ENCODE data around the gene CCND3.
A peak's percentile ranks its signal among the peaks of the same experiment; 100 is the strongest.
"Not testable (repeated sequence)": the region's sequence is repeated elsewhere in the genome, so short reads cannot be mapped to it uniquely, and the experiment has no call there.

Gene CCND3

DNA sequence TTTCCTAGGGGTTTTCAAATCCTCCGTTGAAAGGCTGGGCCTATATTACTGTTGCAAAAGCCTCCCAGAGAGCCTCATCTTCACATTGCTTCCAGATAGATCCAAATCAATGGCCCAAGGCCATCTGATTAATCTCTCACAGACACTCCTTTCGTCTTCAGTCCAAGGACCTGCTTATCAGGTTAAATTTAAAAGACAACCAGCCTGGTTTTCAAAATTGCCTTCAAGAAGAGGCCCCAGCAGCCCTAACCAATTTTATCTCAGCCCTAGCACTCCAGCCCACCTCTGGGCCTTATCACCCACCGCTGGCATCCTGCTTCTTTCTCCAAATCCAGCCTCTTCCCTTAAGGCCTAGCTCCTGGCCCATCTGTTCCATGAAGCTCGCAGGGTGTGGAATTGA lies 15.5 kb upstream of the CCND3 start:
- intact Hi-C loops (cut with DNase I), result no loop called here
- DNase-seq, result no peak

DNA sequence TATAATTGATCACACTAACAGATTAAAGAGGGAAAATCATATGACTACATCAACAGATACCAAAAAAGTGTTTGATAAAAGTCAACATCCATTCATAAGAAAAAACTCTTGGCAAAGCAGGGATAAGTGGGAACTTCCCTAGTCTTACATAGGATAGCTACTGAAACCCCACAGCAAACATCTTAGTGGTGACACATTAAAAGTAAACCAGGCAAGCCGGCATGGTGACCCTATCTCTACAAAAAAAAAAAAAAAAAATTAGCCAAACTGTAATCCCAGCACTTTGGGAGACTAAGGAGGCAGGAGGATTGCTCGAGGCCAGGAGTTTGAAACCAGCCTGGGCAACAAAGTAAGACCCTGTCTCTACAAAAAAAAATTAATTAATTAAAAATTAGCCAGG lies 13.8 kb upstream of the CCND3 start:
- intact Hi-C loops (cut with DNase I), result no loop called here
- no peak for DNase-seq

DNA sequence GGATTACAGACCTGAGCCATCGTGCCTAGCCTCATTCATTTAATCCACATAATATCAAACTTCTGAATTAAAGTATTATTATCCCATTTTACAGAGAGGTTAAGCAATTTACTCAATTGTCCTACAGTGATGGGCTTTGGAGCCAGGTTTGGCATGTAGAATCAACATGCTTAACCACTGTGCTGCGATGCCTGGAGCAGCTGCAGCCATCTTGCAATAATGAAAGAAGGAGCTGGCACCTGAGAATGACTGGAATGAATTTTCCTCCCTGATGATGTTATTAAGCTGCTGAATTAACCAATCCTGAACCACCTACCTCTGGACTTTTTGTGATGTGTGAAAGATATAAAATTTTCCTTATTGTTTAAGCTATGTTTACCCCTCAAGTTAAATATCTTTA lies 13.1 kb upstream of the CCND3 start:
- DNase-seq, result no peak
- intact Hi-C loops (cut with DNase I), result no loop called here

DNA sequence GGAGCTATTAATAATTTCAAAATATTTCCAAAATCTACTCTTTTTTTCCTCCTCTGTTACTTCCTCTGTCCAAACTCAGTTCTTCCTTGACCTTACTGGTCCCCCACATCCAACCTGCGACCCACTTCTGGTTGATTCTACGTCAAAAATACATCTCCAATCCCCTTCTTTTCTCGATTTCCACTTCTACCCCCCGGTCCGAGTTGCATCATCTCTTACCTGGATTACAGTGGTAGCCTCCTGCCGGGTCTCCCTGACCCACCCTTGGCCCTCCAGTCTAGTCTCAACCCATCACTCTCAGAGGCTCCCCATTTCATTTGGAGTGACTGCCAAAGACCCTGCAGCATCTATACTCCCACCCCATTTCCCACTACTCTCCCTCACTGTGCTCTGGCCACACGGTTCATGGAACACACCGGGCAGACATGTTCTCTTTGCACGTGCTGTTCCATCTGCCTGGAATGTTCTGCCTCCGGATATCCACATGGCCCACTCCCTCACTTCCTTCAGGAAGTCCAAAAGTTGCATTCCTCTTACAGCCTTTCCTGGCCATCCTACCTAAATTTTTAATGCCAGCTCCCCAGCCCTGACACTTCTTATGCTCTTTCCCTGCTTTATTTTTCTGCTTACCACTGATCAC lies 6.1 kb upstream of the CCND3 start:
- DNase-seq, result no peak
- intact Hi-C loops (cut with DNase I), result no loop called here

DNA sequence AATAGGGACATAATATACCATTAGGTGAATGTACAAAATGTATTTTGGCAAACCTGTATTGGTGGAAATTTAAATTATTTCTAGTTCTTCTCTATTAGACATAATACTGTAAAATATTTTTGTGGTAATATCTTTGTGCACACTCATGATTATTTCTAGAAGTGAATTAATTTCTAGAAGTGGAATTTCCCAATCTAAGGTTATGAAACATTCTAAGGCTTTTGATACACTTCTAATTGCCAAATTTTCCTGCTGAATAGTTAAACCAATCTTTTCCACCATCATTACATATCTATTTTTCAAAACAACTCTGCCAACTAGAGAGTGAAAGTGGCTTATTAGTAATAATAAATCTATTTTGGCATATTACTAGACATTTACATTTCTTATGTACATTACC lies 1.8 kb upstream of the CCND3 start:
- intact Hi-C loops (cut with DNase I), result no loop called here
- no peak for DNase-seq

DNA sequence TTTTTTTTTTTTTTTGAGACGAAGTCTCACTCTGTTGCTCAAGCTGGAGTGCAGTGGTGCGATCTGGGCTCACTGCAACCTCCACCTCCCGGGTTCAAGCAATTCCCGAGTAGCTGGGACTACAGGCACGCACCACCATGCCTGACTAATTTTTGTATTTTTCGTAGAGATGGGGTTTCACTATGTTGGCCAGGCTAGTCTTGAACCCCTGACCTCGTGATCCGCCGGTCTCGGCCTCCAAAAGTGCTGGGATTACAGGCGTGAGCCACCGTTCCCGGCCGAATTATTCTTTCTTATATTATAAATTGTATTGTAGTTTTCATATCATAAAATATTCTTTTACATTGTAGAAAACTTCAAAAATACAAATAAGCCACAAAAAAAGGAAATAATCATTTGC lies 1.3 kb upstream of the CCND3 start:
- intact Hi-C loops (cut with DNase I); DNase-seq: not testable (repeated sequence)

DNA sequence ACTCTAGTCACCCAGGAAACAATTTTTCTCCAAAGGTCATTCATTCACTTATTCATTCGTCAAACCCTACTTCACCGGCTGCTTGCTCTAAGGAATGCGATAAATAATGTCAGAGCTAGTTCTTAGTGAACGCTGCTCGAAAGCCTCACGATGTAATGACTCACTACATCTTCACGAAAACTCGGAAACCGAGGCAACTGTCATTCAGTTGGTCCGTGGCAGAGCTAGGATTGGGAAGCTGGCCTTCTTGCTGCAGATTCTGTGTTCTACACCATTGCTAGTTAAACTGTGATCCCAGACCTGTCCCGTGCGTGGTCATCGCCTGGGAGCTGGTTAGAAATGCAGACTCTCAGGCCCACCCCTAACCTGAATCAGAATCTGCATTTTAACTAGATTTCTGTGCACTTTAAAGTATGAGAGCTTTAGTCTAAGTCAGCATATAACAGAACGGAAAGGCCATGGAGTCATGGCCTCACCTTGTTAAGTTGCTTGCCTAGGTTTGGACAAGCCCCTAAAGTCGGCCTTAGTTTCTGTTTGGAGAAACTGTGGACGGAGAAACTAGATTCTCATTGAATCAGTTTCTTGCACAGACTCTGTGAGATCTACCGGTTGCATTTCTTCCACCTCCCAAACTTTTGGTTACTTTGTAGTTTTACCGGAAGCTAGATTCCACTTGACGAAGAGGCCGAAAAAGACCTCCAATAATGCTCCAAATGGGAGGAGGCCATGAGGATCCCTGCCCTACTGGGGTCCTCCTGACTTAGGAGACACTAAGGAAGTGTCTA lies 651 bp upstream of the CCND3 start:
- peak in 13 of 42 donors; percentile 13 to 75 (median 31) for DNase-seq
- intact Hi-C loops (cut with DNase I), result no loop called here

DNA sequence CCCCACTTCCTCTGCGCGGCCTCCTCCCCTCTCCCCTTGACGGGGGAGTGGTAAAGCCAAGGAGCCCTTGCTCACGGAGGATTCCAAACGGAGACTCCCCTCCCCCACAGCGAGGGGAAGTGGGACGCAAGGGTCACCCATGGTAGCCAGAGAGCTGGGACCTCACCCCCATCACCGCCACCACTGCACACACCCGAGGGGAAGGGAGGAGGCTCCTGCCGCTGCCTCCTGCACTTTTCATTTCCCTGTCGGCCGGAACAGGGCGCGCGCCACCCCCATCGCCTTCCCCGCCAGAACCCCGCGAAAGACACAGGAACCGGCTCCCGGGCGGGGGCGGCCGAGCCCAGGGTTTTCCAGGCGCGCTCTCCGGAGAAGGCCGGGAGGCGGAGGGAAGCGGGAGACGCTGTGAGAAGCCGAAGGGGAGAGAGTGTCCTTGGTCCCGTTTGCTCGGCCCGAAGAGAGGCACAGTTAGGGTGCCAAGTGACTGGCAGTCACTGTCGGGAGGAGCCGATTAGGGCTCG lies 789 bp downstream of the CCND3 start:
- DNase-seq, result peak in 41 of 42 donors; percentile 31 to 88 (median 73)
- intact Hi-C loops (cut with DNase I), result no loop called here

DNA sequence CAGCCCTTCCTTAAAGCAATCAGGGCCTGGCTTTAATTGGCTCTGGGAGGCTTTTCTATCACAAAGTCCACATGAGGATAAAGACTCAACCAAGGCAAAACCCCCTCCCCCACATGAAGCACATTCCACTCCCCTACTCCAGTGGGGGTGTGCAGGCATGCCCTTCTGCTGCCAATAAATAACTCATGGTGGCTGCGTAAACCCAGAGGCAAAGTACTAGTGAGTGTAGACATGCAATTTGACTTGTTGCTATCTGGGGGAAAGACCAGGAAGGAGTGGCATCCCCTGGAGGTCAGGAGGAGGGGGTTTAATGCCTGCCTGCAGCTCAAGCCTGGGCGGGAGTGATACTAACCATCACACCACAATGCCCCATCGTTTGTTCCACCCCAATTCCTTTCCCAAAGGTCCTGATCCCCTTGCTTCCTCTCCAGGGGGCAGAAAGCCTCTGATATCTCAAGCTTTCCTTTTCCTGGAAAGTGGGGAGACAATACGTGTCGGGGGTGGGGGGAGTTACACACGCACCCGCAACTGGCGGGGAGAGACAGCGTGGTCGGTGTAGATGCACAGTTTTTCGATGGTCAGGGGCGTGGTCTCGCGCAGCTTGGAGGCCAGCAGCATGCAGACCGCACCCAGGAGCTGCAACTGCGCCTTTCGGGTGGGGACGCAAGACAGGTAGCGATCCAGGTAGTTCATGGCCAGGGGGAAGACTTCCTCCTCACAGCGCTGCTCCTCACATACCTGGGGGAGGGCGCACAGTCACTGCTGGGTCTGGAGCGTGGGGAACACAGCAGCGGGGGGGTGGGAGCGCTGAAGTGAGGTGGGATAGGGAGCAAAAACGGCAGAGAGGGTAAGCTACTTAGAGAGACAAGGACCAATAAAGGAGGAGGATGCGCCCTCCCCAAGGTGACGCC lies 1.5 kb downstream of the CCND3 start:
- intact Hi-C loops (cut with DNase I), result loop anchor here (5.0 kb wide), 2 partner anchors 102 to 153 kb away; partner anchors contain the start of gene TOMM6
- peak in 13 of 42 donors; percentile 12 to 40 (median 20) for DNase-seq

DNA sequence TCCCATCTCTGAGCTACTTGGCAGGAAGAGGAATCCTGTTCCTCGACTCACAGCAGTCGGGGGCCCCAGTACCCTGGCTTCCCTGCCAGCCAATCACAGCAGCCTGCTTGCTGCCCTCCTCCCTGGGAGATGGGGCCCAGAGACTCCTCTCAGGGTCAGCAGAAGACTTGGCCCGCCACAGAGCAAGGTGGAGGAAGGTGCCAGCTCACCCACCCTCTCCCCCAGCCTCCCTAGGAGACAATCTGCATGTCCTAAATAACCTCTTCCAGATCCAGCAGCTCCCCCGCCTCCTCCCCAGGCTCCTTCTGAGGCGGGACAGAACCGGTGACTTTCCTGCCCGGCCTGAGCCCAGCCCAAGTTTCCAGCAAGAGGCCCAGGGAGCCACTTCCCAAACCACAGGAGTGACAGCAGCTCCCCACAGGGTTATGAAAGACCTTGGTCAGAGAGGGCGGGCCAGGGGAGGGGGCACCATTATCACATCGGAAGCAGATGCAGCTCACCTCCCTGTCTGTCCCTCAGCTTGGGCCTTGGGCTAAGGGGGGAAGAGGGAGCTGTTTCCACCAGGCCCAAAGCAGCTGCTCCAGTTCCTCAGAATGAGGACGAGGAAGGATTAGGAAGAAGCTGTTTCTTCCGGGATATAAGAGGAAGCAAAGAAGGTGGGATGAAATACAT lies 2.3 kb downstream of the CCND3 start:
- intact Hi-C loops (cut with DNase I), result loop anchor here (5.0 kb wide), 2 partner anchors 103 to 152 kb away; partner anchors contain the start of gene TOMM6
- peak in 29 of 42 donors; percentile 7 to 64 (median 31) for DNase-seq

DNA sequence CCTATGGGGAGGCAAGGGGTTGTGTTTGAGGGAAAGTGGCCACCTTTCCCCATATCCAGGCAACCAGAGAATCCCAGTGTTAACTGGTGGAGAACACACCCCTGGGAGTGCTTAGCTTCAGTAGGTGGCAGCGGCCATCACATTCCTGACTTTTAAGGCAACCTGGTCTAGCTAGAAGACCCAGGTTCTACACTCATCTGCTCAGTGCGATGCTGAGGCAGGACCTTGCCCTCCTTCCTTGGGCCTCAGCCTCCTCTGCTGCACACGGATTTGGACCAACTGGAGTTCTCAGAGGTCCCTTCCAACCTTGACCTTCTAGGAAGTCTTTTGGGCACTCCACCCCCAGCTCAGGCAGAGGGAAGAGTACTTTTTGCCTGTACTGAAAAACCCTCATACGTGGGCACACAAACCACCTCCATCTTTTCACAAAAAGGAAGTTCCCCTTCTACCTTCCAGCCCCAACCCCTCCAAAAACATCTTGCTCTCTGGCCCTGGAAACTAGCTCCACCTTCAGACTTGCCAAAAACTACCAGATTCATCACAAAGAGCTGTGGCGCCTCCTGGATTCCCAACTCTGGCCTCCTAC lies 2.9 kb downstream of the CCND3 start:
- intact Hi-C loops (cut with DNase I), result loop anchor here (5.0 kb wide), 2 partner anchors 104 to 151 kb away; partner anchors contain the start of gene TOMM6
- peak in 2 of 42 donors; percentile 15 to 49 for DNase-seq

DNA sequence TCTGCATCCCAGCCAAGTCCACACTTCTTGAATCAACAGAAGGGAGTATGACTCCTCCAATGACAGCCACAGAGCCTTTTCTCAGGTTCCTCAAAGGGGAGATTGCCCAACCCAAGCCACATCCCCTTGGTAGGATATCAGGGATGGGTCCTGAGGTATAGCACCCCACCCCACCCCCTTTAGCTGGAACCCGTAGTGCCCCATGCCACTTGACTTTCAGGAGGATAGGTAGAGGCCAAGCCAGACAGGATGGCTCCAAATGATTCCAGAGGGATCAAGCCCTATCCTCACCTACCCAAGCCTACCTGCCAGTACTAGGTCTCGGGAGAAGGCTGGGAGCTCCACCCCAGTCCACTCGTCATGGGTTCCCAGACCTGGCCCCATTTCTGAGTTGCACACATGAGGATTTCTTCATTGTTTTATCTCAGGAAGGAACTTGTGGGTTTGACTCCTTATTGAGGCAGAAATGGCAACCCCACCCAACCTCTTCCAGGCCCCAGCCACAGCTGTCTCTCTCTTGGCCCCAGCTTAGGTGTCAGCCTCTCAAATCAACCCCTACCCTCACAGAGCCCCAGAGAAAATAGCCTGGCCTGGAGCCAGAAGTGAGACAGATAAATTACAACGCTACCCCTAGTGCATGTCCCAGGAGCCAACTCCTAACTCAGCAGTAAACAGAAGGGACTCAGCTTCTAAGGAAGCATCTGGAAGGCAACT lies 3.6 kb downstream of the CCND3 start:
- intact Hi-C loops (cut with DNase I), result loop anchor here (5.0 kb wide), 2 partner anchors 104 to 151 kb away; partner anchors contain the start of gene TOMM6
- no peak for DNase-seq

DNA sequence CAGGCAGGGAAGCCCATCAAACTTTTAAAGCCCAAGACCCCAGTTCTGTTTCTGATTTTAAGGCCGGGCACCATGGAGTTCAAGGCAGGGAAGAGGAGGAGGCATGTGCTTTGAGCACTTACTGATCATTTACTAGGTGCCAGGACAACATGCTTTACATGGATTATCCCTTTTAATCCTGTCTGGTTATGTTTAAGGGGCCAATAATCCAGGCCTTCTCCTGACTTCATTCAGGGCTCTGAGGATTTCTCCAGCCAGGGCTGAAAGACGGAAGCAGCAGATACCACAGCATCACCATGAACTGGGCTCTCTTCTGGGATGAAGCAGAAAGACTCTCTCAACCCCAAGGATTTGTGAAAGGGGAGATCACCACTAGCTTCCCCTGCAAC lies 4.1 kb downstream of the CCND3 start:
- intact Hi-C loops (cut with DNase I), result loop anchor here (5.0 kb wide), 2 partner anchors 105 to 150 kb away; partner anchors contain the start of gene TOMM6
- no peak for DNase-seq

DNA sequence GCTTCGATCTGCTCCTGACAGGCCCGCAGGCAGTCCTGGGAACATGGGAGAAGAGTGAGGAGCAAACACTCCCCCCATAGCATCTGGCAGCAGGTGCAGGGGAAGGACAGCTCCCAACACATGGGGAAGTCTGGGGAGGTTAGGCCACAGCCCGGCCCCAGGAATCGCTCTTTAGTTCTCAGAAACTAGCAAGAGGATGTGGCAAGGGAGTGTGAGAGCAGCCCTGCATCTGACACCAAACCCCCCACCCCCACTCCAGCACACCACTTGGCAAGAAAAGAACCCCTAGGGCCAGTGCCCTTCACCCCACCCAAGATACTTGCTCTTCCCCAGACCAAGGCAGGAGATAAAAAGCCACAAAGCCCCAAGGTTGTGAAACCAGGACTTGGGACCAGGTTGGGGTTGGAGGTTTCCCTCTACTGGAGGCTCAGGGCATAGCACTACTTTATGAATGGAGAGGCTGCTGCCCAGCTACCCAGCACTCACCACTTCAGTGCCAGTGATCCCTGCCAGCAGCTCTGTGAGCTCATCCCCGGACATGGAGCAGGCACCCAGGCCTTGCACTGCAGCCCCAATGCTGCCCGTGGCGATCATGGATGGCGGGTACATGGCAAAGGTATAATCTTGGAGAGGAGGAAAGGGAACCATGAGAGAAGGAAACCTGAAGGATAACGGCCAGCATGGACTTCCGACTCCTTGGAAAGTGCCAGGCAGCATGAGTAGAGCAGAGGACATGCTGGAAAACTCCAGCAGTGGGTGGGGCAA lies 5.4 kb downstream of the CCND3 start:
- intact Hi-C loops (cut with DNase I), result loop anchor here (5.0 kb wide), 2 partner anchors 106 to 149 kb away; partner anchors contain the start of gene TOMM6
- peak; percentile 49 to 92 (median 82) for DNase-seq

DNA sequence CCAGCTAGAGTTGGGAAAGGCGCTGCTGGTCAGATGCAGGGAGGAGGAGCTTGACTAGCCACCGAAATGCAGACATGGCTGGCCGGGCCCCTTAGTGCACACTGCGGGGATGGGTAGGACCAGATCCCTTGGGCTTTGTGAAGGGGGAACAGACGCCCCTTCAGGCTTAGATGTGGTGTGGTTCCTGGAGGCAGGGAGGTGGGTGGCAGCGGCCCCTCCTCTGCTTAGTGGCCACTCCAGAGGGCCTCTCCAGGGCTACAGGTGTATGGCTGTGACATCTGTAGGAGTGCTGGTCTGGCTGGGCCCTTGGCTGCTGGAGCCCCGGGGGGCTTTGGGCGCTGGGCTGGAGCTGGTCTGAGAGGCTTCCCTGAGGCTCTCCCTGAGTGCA lies 5.9 kb downstream of the CCND3 start:
- intact Hi-C loops (cut with DNase I), result loop anchor here (5.0 kb wide), 2 partner anchors 107 to 148 kb away; partner anchors contain the start of gene TOMM6
- DNase-seq, result no peak

DNA sequence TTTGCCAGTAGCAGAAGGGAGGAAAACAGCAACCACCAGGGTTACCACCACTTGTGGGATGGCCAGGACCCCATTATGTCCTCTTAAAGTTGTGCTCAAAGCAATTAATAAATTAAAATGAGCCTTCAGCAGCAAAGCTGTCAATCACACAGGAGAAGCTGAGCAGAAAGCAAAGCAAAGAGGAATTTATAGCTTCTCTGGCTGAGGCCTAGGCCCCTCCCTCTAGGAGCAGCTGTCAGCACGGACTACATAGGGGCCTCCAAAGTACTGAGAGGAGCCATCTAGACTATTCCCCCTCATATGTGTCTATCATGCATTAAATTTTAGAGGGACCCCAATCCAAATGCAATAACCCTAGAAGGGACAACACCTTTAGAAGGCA lies 6.4 kb downstream of the CCND3 start:
- intact Hi-C loops (cut with DNase I), result loop anchor here (5.0 kb wide), 2 partner anchors 107 to 148 kb away; partner anchors contain the start of gene TOMM6
- no peak for DNase-seq
